HG03575 (cell line): ENCODE data around the gene ZBTB18.
"Not testable (repeated sequence)": the region's sequence is repeated elsewhere in the genome, so short reads cannot be mapped to it uniquely, and the experiment has no call there.

Experiments used
- ATAC-seq: cut with Tn5 transposase; IDR thresholded peaks from one replicate; pipeline ENCODE4 v1.9.1; 2021; ENCODE audit not compliant: unreplicated experiment, insufficient number of reproducible peaks, low FRiP score; ENCODE audit errors: extremely low read depth

Gene ZBTB18

GRCh38 chr1:244050835-244051444 lies at the start of gene ZBTB18:
Gene ZBTB18 (plus strand): TSS chr1:244051283. CDS start chr1:244051432, 149 bp downstream.
- no peak for ATAC-seq

GRCh38 chr1:244002721-244003120 lies 48.4 kb upstream of the ZBTB18 start:
- ATAC-seq = no peak

DNA sequence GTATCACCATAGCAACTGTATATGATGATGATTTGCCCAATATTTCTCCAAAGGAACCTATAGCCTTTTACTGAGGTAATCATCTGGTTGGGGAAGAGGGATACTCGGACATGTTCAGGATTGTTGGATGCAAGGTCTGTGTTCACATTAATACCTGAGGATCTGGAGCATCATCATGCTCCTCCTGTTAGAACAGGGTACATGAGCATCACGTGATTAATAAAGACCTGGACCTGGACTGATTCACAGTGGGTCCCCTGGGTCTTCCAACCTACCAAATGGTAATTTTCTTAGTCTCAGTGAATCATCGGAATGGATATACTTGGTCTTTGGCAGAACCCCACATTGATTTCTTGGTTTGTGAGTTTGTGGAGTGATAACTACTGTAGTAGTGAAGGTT lies 45.6 kb upstream of the ZBTB18 start:
- no peak for ATAC-seq

DNA sequence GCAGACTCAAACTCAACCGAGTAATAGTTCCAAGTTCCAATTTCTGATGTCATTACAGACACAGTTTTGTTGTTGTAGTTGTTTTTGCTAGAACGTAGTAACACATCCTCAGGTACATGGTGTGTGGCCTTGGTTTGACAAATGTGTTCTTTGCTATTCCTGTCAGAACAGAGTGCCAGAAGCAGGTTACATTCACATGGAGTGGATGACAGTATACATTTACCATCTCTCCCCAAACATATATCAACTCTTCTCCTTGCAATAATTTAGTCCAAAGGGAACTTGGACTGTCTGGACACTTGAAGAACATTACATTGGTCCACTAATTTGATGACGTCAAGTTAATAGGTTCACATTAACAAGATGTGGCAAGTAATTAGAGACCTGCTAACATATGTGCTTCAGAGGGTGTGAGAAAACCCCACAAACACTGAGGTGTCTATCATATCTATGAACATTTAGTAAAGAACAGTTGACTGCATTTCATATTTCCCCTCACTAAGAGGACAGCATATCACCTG lies 44.6 kb upstream of the ZBTB18 start:
- no peak for ATAC-seq

- no peak for ATAC-seq
Observed at GRCh38 chr1:244006961-244007360, 44.1 kb upstream of the ZBTB18 start.

- no peak for ATAC-seq
Observed at GRCh38 chr1:244010191-244010590, 40.9 kb upstream of the ZBTB18 start.

- no peak for ATAC-seq
Observed at GRCh38 chr1:244010703-244011123, 40.4 kb upstream of the ZBTB18 start.

DNA sequence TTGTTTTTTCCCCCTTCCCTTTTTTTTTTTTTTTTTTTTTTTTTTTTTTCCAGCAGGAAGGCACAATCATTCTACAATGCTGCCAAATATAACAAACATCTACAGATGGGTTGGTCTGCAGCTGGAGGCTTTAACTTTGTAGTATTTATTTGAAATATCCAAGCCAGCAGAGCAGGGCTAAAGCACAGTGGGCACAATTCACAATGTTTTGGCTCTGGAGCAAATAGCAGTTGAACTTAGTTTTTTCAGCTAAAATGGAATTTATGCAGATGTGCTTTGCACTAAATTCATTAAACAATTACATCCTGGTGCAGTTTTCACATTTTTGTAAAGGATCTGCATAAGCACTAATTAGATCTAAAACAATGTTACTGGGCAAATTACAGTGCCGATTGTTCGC lies 39.8 kb upstream of the ZBTB18 start:
- ATAC-seq = no peak

GRCh38 chr1:244011786-244012185 lies 39.3 kb upstream of the ZBTB18 start:
- ATAC-seq = no peak

GRCh38 chr1:244012202-244012601 lies 38.9 kb upstream of the ZBTB18 start:
- ATAC-seq = no peak

DNA sequence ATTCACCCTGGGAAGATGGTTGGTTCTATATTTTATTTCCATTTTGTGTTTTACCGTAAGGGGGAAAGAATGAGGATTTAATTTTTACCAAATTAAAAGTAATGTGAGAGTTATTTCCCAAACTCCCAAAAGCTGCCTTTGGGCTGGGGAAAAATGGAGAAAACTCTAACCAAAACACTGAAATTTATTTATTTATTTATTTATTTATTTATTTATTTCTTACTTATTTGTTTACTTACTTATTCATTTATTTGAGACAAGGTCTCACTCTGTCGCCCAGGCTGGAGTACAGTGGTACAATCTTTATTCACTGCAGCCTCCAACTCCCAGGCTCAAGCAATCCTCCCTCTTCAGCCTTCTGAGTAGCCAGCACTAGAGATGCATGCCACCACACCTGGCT lies 38.0 kb upstream of the ZBTB18 start:
- ATAC-seq = no peak

DNA sequence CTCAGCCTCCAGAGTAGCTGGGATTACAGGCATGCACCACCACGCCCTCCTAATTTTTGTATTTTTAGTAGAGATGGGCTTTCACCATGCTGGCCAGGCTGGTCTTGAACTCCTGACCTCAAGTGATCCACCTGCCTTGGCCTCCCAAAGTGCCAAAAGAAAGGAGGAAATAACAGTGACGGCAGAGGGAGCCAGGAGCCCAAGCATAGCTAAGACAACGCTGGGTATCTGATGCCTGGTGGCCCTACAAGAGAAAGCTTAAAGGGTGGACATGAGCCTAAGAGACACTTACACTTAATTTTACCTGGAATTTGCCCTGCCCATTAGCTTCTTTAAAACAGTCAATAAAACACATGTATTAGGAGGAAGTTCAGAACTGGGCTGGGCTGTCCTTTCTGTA lies 36.2 kb upstream of the ZBTB18 start:
- ATAC-seq = not testable (repeated sequence)

DNA sequence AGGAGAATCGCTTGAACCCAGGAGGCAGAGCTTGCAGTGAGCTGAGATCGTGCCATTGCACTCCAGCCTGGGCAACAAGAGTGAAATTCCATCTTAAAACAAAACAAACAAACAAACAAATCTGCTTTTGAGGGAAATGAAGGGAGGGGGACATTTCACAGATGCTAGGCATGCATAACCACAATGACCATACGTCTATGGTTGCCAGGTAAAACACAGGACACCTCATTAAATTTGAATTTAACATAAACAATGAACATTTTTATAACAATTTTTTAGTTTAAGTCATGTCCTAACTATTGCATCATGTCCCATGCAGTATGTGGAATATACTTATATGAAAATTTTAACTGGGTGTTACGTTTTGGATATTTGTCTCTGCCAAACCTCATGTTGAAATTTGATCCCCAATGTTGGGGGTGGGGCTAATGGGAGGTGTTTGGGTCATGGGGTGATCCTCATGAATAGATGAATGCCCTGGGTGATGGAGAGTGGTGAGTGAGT lies 31.0 kb upstream of the ZBTB18 start:
- ATAC-seq = no peak

- ATAC-seq = no peak
Observed at GRCh38 chr1:244021427-244021826, 29.7 kb upstream of the ZBTB18 start.

DNA sequence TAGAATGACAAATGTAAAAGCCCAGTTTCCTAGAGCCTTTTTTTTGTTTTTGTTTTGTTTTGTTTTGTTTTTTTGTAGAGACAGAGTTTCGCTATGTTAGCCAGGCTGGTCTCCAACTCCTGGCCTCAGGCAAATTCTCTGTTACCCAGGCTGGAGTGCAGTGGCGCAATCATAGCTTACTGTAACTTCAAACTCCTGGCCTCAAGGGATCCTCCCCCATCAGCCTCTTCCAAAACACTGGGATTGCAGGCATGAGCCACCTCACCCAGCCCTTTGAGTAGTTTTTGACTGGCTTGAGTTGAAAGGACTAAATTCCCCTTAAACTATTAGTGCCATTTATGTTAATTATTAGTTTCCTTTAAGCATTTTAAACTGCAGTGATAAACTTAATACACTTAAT lies 28.8 kb upstream of the ZBTB18 start:
- no peak for ATAC-seq

DNA sequence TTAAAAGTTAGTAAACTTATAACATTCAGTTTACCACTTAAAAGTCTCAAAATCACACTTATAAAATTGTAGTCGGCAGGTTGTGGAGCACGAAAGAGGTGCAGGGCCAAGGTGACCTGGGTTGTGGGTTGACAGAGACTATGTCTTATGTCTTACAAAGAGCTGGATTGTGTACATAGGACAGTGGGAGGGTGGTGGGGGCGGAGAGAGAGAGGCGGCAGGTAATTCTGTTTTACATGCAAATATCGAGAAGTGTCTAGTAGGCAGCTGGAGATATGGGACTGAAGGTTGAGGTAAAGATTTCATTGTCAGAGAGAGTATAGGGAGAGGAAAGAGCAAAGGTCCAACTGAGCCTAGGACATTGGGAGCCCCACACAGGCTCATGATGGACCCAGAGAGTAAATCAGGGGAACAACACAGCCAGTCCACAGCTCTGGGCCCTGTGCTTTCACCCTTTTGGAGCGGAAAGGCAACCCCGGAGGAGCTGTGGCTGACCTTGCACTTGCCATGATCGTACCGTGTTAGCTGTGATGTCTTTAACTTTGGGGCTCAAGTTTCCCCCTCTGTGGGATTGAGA lies 28.1 kb upstream of the ZBTB18 start:
- ATAC-seq = no peak

DNA sequence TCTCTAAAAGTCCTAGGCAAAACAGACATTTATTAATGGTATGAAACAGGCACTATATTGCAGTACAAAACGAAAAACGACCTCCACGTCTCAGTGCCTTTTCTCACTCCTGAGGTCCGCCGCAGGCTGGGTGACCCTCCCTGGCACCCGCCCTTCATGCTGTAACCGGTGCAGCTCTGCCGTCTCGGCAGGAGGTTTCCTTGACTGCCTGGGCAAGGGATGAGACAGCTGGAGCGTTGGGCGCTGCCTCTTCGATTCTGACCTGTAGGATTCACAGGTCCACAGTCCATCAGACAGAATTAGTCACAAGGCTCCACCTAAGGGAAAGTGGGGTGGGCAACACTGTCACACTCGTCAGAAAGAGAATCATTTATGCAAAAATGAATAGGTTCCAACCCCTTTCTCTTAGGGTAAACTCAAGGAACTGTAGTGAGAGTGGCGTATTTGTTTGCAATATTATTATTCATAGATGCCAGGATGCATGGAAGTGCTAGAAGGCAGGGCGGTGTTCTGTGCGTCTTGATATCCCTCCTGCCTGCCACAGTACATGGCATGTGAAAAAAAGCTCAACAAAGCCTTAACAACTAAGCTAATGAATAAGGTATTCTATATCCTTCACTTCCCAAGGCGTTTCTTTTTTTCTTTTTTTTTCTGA lies 23.5 kb upstream of the ZBTB18 start:
- no peak for ATAC-seq

- ATAC-seq = no peak
Observed at GRCh38 chr1:244028701-244029100, 22.4 kb upstream of the ZBTB18 start.

GRCh38 chr1:244029124-244029523 lies 22.0 kb upstream of the ZBTB18 start:
- no peak for ATAC-seq

- ATAC-seq = no peak
Observed at GRCh38 chr1:244030481-244031040, 20.5 kb upstream of the ZBTB18 start.
